ENCODE measurements around the gene ATG2B. TPM values are rescaled to one million over a fixed set of nuclear protein-coding genes. Genes with fewer than 3 reads are reported as not detected.

The ATG2B gene
- total and polyA plus RNA-seq, 2 donors (not counting 1 experiment from before 2014, with no cell fraction given): 8.1 to 39.6 TPM

DNA sequence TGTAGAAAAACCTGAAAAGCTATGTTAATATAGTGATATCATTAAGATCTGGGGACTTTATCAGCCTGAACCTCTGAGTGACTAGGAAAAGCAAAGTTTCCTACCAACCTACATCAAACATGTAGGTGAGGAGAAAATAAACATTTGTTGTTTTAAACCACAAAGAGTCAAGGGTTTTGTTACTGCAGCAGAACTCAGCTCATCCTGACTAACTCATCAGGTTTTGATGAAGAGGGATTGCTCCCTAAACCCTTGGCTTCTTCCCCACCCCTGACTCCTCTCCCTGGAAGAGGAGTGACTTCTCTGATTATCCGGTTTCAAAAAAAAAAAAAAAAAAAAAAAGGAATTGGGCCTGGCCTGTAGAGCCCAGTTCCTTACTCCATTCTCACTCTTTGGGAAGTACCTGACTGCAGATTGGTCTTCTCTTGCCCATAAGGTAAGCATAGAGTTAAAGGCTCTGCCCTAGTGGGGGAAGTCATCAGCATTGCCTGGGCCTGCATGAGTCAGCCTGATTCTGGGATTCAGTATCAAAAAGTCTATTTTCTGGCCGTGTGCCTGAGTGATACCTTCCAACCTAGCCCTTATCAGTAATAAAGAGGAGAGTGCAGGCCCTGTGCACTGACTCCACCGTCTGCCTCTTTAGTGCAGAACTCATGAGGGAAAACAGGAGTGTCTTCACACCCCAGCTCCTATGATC is 90.2 kb downstream of the ATG2B start:
- no peak for TF ChIP-seq EZH2 (IDR thresholded peaks at IDR 0.05; ENCODE audit: borderline replicate concordance, insufficient read depth, low read depth, low read length, poor library complexity, severe bottlenecking)
- TF ChIP-seq, protein P1, sequence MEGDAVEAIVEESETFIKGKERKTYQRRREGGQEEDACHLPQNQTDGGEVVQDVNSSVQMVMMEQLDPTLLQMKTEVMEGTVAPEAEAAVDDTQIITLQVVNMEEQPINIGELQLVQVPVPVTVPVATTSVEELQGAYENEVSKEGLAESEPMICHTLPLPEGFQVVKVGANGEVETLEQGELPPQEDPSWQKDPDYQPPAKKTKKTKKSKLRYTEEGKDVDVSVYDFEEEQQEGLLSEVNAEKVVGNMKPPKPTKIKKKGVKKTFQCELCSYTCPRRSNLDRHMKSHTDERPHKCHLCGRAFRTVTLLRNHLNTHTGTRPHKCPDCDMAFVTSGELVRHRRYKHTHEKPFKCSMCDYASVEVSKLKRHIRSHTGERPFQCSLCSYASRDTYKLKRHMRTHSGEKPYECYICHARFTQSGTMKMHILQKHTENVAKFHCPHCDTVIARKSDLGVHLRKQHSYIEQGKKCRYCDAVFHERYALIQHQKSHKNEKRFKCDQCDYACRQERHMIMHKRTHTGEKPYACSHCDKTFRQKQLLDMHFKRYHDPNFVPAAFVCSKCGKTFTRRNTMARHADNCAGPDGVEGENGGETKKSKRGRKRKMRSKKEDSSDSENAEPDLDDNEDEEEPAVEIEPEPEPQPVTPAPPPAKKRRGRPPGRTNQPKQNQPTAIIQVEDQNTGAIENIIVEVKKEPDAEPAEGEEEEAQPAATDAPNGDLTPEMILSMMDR (IDR thresholded peaks at IDR 0.05): no peak
- Histone ChIP-seq H3K9me3 (ENCODE audit: control extremely low read depth in 1 of 3, control insufficient read depth in 2 of 3, insufficient read depth in 1 of 3, low read length in 2 of 3) (peaks cover 1 to 5% (median 4%) of the 10 kb centered on the region in 3 donors), H3K4me3 (ENCODE audit: control extremely low read depth in 1 of 5, extremely low read depth in 1 of 5, insufficient read depth in 1 of 5, low read depth in 2 of 5, low read length in 4 of 5) (no peak overlapping the region), H2AFZ (ENCODE audit: insufficient read depth, low read depth, low read length, poor library complexity, severe bottlenecking) (no peak overlapping the region), H3K27ac (ENCODE audit: low read length in 2 of 2) (no peak overlapping the region), H3K9ac (ENCODE audit: low read length) (no peak overlapping the region), H4K20me1 (ENCODE audit: control insufficient read depth, insufficient read depth, low read length, poor library complexity, severe bottlenecking) (no peaks in the 10 kb centered on the region), H3K27me3 (replicated peaks in 1 of 4; ENCODE audit: control extremely low read depth in 1 of 4, control insufficient read depth in 3 of 4, insufficient read depth in 4 of 4, low read length in 3 of 4) (no peaks in the 10 kb centered on the region), H3K4me2 (replicated peaks; ENCODE audit: low read depth, low read length, poor library complexity, severe bottlenecking) (no peak overlapping the region), H3K36me3 (replicated peaks in 1 of 2; ENCODE audit: control extremely low read depth in 1 of 2, control insufficient read depth in 1 of 2, extremely low read depth in 1 of 2, insufficient read depth in 2 of 2, low read length in 1 of 2) (no peaks in the 10 kb centered on the region), H3K79me2 (ENCODE audit: control insufficient read depth, insufficient read depth, low read length) (no peaks in the 10 kb centered on the region), H3K4me1 (ENCODE audit: control insufficient read depth in 2 of 2, insufficient read depth in 2 of 2, low read length in 2 of 2) (no peaks in the 10 kb centered on the region)
- ATAC-seq (ENCODE audit: low read depth): no peak
- Mint-ChIP-seq H3K27ac (no peak overlapping the region), H3K27me3 (no peaks in the 10 kb centered on the region), H3K4me3 (no peak overlapping the region), H3K9me3 (ENCODE audit: insufficient read depth) (peaks cover 8% of the 10 kb centered on the region), H3K4me1 (no peaks in the 10 kb centered on the region)
- no CpG with 5 or more reads among the region's 3 CpGs for WGBS (ENCODE audit: insufficient coverage)
- CTCF ChIA-PET: interaction anchor here (1.8 kb wide), 1 partner anchor 172 kb away, joined by 7 read pairs; no protein-coding TSS in a partner anchor
- intact Hi-C loops (cut with micrococcal nuclease): no loop called here
- no peak for DNase-seq
- POLR2A ChIA-PET: no interaction called here

DNA sequence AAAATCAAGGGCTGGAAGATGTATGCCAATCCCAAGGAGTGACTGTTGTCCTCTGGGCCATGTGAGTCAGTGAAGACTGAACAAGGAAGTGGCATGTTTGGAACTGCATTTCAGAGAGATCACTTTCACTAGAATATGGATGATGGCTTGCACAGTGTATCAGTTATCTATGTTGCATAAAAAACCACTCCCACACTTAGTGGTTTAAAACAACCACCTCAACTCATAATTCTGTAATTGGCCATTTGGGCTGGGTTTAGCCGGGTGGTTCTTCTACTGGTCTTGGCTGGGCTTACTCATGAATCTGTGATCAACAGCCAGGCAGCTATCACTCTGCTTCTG is 91.7 kb downstream of the ATG2B start:
- H3K4me2 ChIP-seq (replicated peaks; ENCODE audit: low read depth, low read length, poor library complexity, severe bottlenecking): no peak overlapping the region
- H3K27me3 Mint-ChIP-seq: no peaks in the 10 kb centered on the region
- no peak overlapping the region for H3K4me3 Mint-ChIP-seq
- H3K4me1 Mint-ChIP-seq: no peaks in the 10 kb centered on the region
- intact Hi-C loops (cut with micrococcal nuclease): no loop called here
- TF ChIP-seq, protein P1 (IDR thresholded peaks at IDR 0.05): no peak
- no peak for TF ChIP-seq EZH2 (IDR thresholded peaks at IDR 0.05; ENCODE audit: borderline replicate concordance, insufficient read depth, low read depth, low read length, poor library complexity, severe bottlenecking)
- peaks cover 4% of the 10 kb centered on the region for H3K9me3 Mint-ChIP-seq (ENCODE audit: insufficient read depth)
- no peaks in the 10 kb centered on the region for H3K36me3 ChIP-seq (replicated peaks in 1 of 2; ENCODE audit: control extremely low read depth in 1 of 2, control insufficient read depth in 1 of 2, extremely low read depth in 1 of 2, insufficient read depth in 2 of 2, low read length in 1 of 2)
- H3K9ac ChIP-seq (ENCODE audit: low read length): no peak overlapping the region
- H3K79me2 ChIP-seq (ENCODE audit: control insufficient read depth, insufficient read depth, low read length): no peaks in the 10 kb centered on the region
- WGBS (ENCODE audit: insufficient coverage): 100% methylated on average over 1 of the region's 1 CpG
- no peaks in the 10 kb centered on the region for H3K27me3 ChIP-seq (replicated peaks in 1 of 4; ENCODE audit: control extremely low read depth in 1 of 4, control insufficient read depth in 3 of 4, insufficient read depth in 4 of 4, low read length in 3 of 4)
- H3K4me1 ChIP-seq (ENCODE audit: control insufficient read depth in 2 of 2, insufficient read depth in 2 of 2, low read length in 2 of 2): no peaks in the 10 kb centered on the region
- POLR2A ChIA-PET: no interaction called here
- H3K27ac Mint-ChIP-seq: no peak overlapping the region
- no peak overlapping the region for H3K4me3 ChIP-seq (ENCODE audit: control extremely low read depth in 1 of 5, extremely low read depth in 1 of 5, insufficient read depth in 1 of 5, low read depth in 2 of 5, low read length in 4 of 5)
- DNase-seq: no peak
- no peak overlapping the region for H3K27ac ChIP-seq (ENCODE audit: low read length in 2 of 2)
- H2AFZ ChIP-seq (ENCODE audit: insufficient read depth, low read depth, low read length, poor library complexity, severe bottlenecking): no peak overlapping the region
- CTCF ChIA-PET: interaction anchor here (0.5 kb wide), 1 partner anchor 171 kb away, joined by 3 read pairs; no protein-coding TSS in a partner anchor
- no peak for ATAC-seq (ENCODE audit: low read depth)
- peaks cover 0 to 1% (median 0%) of the 10 kb centered on the region in 3 donors for H3K9me3 ChIP-seq (ENCODE audit: control extremely low read depth in 1 of 3, control insufficient read depth in 2 of 3, insufficient read depth in 1 of 3, low read length in 2 of 3)
- H4K20me1 ChIP-seq (ENCODE audit: control insufficient read depth, insufficient read depth, low read length, poor library complexity, severe bottlenecking): no peaks in the 10 kb centered on the region
